Hematopoietic multipotent progenitor cell (in vitro differentiated cells): ENCODE results near the gene PLAC8. TPM values are rescaled to one million over a fixed set of nuclear protein-coding genes. Genes with fewer than 3 reads are reported as not detected.
"Not testable (repeated sequence)": the region's sequence is repeated elsewhere in the genome, so short reads cannot be mapped to it uniquely, and the experiment has no call there.

Experiments used
- DNase-seq, 3 donors: peaks; one replicate each; pipeline ENCODE4 v3.0.0-alpha.2; 2011 to 2015; ENCODE audit warnings: low read depth in 2 of 3, low spot score in 2 of 3
- total RNA-seq: library from RNA; depleted of rRNA; stranded (reverse); fragments of >200 nt; gene quantifications from one replicate; pipeline ENCODE4 v1.2.3, GENCODE V29; 2012

The PLAC8 gene
- total RNA-seq, 1 donor = 205 TPM

- DNase-seq = peak in 1 of 3 donors; percentile 51
Observed at GRCh38 chr4:83112678-83113428, 1.7 kb downstream of the PLAC8 start.

- DNase-seq = peak in 2 of 3 donors; percentile 81 to 96
Observed at GRCh38 chr4:83112231-83112630, 2.3 kb downstream of the PLAC8 start.

GRCh38 chr4:83111751-83112141 lies 2.8 kb downstream of the PLAC8 start:
- DNase-seq = not testable (repeated sequence)

- peak in 1 of 3 donors; percentile 33 for DNase-seq
Observed at GRCh38 chr4:83110970-83111750, 3.4 kb downstream of the PLAC8 start.

GRCh38 chr4:83110223-83110945 lies 4.1 kb downstream of the PLAC8 start:
- peak; percentile 80 to 90 (median 87) for DNase-seq

- peak in 1 of 3 donors; percentile 21 for DNase-seq
Observed at GRCh38 chr4:83109480-83110222, 4.9 kb downstream of the PLAC8 start.

- DNase-seq = no peak
Observed at GRCh38 chr4:83108101-83108861, 6.2 kb downstream of the PLAC8 start.

GRCh38 chr4:83107631-83108030 lies 6.9 kb downstream of the PLAC8 start:
- no peak for DNase-seq

- no peak for DNase-seq
Observed at GRCh38 chr4:83104991-83105390, 9.5 kb downstream of the PLAC8 start.

- DNase-seq = no peak
Observed at GRCh38 chr4:83096397-83096796, 18.1 kb downstream of the PLAC8 start.

GRCh38 chr4:83093060-83093640 lies 21.4 kb downstream of the PLAC8 start:
- DNase-seq = no peak

- DNase-seq = no peak
Observed at GRCh38 chr4:83089410-83090157, 24.9 kb downstream of the PLAC8 start.

GRCh38 chr4:83084956-83085355 lies 29.6 kb downstream of the PLAC8 start:
- DNase-seq = not testable (repeated sequence)

- DNase-seq = peak; percentile 41 to 73 (median 66)
Observed at GRCh38 chr4:83083925-83084475, 30.5 kb downstream of the PLAC8 start.

GRCh38 chr4:83082777-83083176 lies 31.8 kb downstream of the PLAC8 start:
- no peak for DNase-seq

- no peak for DNase-seq
Observed at GRCh38 chr4:83080561-83080960, 34.0 kb downstream of the PLAC8 start.

GRCh38 chr4:83075311-83076095 lies 39.0 kb downstream of the PLAC8 start:
- DNase-seq = peak in 2 of 3 donors; percentile 53 to 60

GRCh38 chr4:83074783-83075182 lies 39.7 kb downstream of the PLAC8 start:
- DNase-seq = not testable (repeated sequence)
